Common myeloid progenitor, CD34-positive (primary cell): ENCODE measurements around the gene INSYN2B.

Experiments used
- CTCF ChIA-PET: fragments of 350-600 bp; sonication (Branson Sonifier 250); formaldehyde crosslinking; loops from one replicate; lab custom pipeline; 2021; ENCODE audit warnings: antibody characterized with exemption; lab: Charles Lee
- POLR2A ChIA-PET: fragments of 350-600 bp; sonication (Branson Sonifier 250); formaldehyde crosslinking; loops from one replicate; lab custom pipeline; 2021; ENCODE audit warnings: antibody characterized with exemption; lab: Charles Lee
- DNase-seq, 3 donors: peaks; one replicate each; pipeline versions ENCODE4 v3.0.0 to v3.0.0-alpha.2; 2013
- H3K27ac ChIP-seq, 2 experiments: 1 replicate in 1 of 2; 2 replicates in 1 of 2; pipeline ENCODE4 v1.7.0; 2013; ENCODE audit warnings: inconsistent platforms in 2 of 2, low read length in 2 of 2, mild to moderate bottlenecking in 2 of 2, low read depth in 1 of 2, moderate library complexity in 1 of 2; ENCODE audit not compliant: severe bottlenecking in 2 of 2, insufficient read depth in 1 of 2, poor library complexity in 1 of 2
- H3K27me3 ChIP-seq, 5 experiments: replicated peaks in 2 of 5; 1 replicate in 3 of 5; 2 replicates in 2 of 5; pipeline versions ENCODE4 v1.6.1 to v1.7.0; 2013; ENCODE audit warnings: low read length in 4 of 5, mild to moderate bottlenecking in 2 of 5, moderate library complexity in 2 of 5, inconsistent platforms in 1 of 5; ENCODE audit not compliant: insufficient read depth in 5 of 5, control insufficient read depth in 4 of 5
- H3K36me3 ChIP-seq, 4 experiments: 1 replicate in 2 of 4; 2 replicates in 2 of 4; pipeline versions ENCODE4 v1.6.1 to v1.7.0; 2013; ENCODE audit warnings: low read length in 3 of 4, control low read depth in 1 of 4, mild to moderate bottlenecking in 1 of 4; ENCODE audit not compliant: control insufficient read depth in 4 of 4, insufficient read depth in 4 of 4
- H3K4me1 ChIP-seq, 4 experiments: 1 replicate in 3 of 4; 2 replicates in 1 of 4; pipeline versions ENCODE4 v1.6.1 to v1.7.1; 2013; ENCODE audit warnings: low read length in 3 of 4, mild to moderate bottlenecking in 3 of 4, control low read depth in 1 of 4, inconsistent platforms in 1 of 4, moderate library complexity in 1 of 4; ENCODE audit not compliant: control insufficient read depth in 4 of 4, insufficient read depth in 4 of 4; ENCODE audit errors: control extremely low read depth in 1 of 4
- H3K4me3 ChIP-seq, 7 experiments: 1 replicate in 4 of 7; 2 replicates in 3 of 7; pipeline versions ENCODE4 v1.5.1 to v1.7.0; 2013; ENCODE audit warnings: mild to moderate bottlenecking in 7 of 7, low read length in 6 of 7, moderate library complexity in 6 of 7, inconsistent platforms in 2 of 7, low read depth in 2 of 7, control low read depth in 1 of 7; ENCODE audit not compliant: insufficient read depth in 4 of 7, control insufficient read depth in 1 of 7; ENCODE audit errors: extremely low read depth in 1 of 7
- H3K9me3 ChIP-seq, 5 experiments: 1 replicate in 4 of 5; 2 replicates in 1 of 5; pipeline versions ENCODE4 v1.6.1 to v1.7.1; 2013; ENCODE audit warnings: low read length in 4 of 5, mild to moderate bottlenecking in 2 of 5, inconsistent platforms in 1 of 5, low read depth in 1 of 5, moderate library complexity in 1 of 5; ENCODE audit not compliant: control insufficient read depth in 4 of 5, insufficient read depth in 2 of 5; ENCODE audit errors: control extremely low read depth in 1 of 5
- whole genome bisulfite sequencing: methylation state at CpG from one replicate; pipeline ENCODE4 v1.1.5; 2013; ENCODE audit not compliant: insufficient coverage; 5-methylcytosine and 5-hydroxymethylcytosine counted together

INSYN2B gene

DNA sequence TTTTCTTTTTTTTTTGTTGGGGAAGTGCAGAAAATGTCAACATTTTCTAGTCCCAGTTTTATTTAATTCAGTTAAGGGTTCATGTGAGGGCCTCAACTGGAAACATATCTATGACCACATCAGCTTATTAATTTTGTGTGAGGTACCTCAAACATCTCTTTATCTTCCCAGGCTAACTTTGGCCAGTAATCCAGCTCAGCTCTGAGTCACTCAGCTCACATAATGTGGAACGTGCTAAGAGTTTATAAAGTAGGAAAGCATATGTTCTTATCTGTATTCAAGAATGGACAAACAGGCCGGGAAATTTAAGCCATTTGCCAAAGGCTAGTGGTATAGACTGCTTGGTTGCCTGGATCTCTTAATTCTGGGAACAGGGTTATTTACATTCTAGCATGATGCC, 118.4 kb downstream of the INSYN2B start:
- H3K36me3 ChIP-seq: peaks cover 2 to 29% (median 7%) of the 10 kb centered on the region in 4 experiments
- POLR2A ChIA-PET: no interaction called here
- CTCF ChIA-PET: no interaction called here
- WGBS: no CpG with 5 or more reads among the region's 2 CpGs
- H3K9me3 ChIP-seq: no peaks in the 10 kb centered on the region
- no peak overlapping the region for H3K4me3 ChIP-seq
- H3K27me3 ChIP-seq: no peaks in the 10 kb centered on the region
- no peak overlapping the region for H3K27ac ChIP-seq
- DNase-seq: no peak
- H3K4me1 ChIP-seq: no peaks in the 10 kb centered on the region

DNA sequence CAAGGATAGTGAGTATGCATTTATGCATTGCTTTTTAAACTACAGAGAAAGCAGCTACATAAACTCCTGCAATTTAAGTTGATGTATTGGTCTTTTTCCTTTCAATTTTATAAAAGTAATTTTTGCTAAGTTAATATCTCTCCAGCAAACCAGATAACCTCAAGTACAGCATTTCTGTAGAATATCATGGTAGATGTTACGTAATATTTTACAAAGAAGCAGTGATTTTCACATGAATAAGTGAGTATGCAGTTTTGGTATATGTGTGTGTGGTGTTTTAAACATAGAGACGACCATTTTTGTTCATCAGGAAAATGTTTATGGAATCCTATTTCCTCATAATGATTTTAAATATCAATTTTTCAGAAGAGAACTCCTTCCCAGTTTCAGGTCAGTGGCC, 118.9 kb downstream of the INSYN2B start:
- Histone ChIP-seq H3K4me3 (no peak overlapping the region), H3K9me3 (no peaks in the 10 kb centered on the region), H3K4me1 (no peaks in the 10 kb centered on the region), H3K36me3 (peaks cover 4 to 30% (median 6%) of the 10 kb centered on the region in 4 experiments), H3K27me3 (no peaks in the 10 kb centered on the region), H3K27ac (no peak overlapping the region)
- POLR2A ChIA-PET: no interaction called here
- CTCF ChIA-PET: no interaction called here
- no CpG with 5 or more reads among the region's 2 CpGs for WGBS
- DNase-seq: no peak

DNA sequence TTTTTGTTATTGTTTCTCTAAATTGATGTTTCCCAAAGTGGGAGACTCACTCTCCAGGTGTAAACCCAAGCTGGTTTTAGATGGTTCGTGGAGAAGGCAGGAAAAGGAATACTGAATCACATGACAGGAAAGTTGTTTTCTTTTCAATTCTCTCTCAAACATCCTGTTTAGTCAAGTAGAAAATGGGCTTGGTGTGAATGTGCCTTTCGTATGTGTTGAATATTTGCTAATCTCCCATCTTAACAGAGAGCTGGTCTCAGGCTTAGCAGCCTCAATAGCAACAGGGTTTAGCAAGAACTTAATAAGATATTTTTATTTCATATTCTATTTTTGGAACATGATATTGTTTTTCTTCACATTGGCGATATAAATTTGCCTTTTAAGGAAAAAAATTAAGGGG, 119.7 kb downstream of the INSYN2B start:
- POLR2A ChIA-PET: no interaction called here

DNA sequence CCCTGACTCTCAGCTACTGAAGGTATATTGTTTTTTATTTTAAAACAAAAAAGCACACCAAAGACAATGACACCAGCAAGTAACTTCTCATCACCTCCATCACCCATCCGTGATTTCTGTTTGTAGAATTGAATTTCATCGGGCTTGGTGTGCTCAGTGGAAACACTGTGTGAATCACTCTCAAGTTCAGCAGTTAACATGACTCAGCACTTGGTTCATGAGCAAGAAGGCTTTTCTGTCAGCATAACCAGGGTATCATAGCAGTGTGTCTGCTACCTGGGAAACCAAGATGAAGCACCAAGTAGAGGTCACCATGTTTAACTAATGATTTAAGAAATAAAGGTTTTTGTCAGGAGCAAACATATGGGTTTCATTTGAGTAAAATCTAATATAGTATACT, 123.7 kb downstream of the INSYN2B start:
- Histone ChIP-seq H3K9me3 (peaks cover 0 to 11% (median 9%) of the 10 kb centered on the region in 5 experiments), H3K4me1 (no peaks in the 10 kb centered on the region), H3K27me3 (no peaks in the 10 kb centered on the region), H3K4me3 (no peak overlapping the region), H3K27ac (no peak overlapping the region), H3K36me3 (peaks cover 7 to 35% (median 25%) of the 10 kb centered on the region in 4 experiments)
- POLR2A ChIA-PET: no interaction called here
- DNase-seq: peak in 2 of 3 donors; percentile 37 to 53
- CTCF ChIA-PET: no interaction called here
- 100% methylated on average over 2 of the region's 2 CpGs for WGBS

More for the DNA sequence above, 119.7 kb downstream of the INSYN2B start:
- 46% methylated on average over 1 of the region's 3 CpGs for WGBS
- peak overlapping the region in 1 of 2 experiments; percentile 2 for H3K27ac ChIP-seq
- H3K4me3 ChIP-seq: no peak overlapping the region
- DNase-seq: no peak
- H3K27me3 ChIP-seq: no peaks in the 10 kb centered on the region
- CTCF ChIA-PET: no interaction called here
- H3K9me3 ChIP-seq: no peaks in the 10 kb centered on the region
- no peaks in the 10 kb centered on the region for H3K4me1 ChIP-seq
- peaks cover 4 to 34% (median 9%) of the 10 kb centered on the region in 4 experiments for H3K36me3 ChIP-seq

DNA sequence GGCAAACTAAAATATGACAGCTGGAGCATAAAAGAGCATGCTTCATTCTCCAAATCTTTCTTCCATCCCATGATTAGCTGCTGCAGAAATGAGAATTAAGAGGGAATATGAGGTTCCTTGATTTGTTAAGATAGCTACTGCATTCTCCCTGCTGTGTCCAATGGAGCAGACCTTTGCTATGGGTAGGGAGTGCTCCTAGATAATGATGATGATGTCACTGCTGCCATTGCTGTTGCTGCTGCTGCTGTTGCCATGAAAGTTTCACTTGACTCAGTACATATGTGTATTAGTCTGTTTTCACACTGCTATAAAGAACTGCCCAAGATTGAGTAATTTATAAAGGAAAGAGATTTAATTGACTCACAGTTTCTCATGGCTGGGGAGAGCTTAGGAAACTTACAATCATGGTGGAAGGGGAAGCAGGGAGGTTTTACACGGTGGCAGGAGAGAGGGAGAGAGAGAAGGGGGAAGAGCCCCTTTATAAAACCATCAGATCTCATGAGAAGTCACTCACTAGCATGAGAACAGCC, 128.9 kb downstream of the INSYN2B start:
- Histone ChIP-seq H3K27me3 (no peaks in the 10 kb centered on the region), H3K36me3 (peaks cover 23 to 72% (median 58%) of the 10 kb centered on the region in 4 experiments), H3K4me1 (no peaks in the 10 kb centered on the region), H3K27ac (no peak overlapping the region), H3K9me3 (peaks cover 6 to 30% (median 27%) of the 10 kb centered on the region in 5 experiments), H3K4me3 (no peak overlapping the region)
- DNase-seq: no peak
- WGBS: no CpG with 5 or more reads among the region's 1 CpG
- ChIA-PET POLR2A (no interaction called here), CTCF (no interaction called here)

DNA sequence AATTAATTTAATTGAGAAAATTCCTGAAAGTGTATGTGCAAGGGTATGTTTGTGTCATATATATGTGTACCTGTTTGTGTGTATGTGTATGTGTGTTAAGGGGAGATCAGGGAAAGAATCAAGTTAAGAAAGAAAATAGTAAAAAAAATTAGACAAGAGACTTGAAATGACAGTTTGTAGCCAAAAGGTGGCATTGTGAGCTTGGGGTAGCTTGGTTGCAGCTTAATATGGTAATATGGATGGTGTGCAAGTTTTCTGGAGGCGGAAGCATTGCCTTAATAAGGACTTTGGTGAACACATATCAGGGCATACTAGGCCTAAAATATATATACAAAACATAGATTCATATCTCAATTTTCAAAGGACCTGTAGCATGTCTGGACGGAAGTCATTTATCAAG, 129.9 kb downstream of the INSYN2B start:
- peak; percentile 10 to 57 (median 52) for DNase-seq
- no peaks in the 10 kb centered on the region for H3K4me1 ChIP-seq
- no peaks in the 10 kb centered on the region for H3K27me3 ChIP-seq
- peaks cover 23 to 71% (median 54%) of the 10 kb centered on the region in 4 experiments for H3K36me3 ChIP-seq
- no CpG with 5 or more reads among the region's 2 CpGs for WGBS
- peaks cover 6 to 30% (median 27%) of the 10 kb centered on the region in 5 experiments for H3K9me3 ChIP-seq
- ChIA-PET CTCF (interaction anchor here (1.4 kb wide), 1 partner anchor 14 kb away, joined by 3 read pairs; no protein-coding TSS in a partner anchor), POLR2A (no interaction called here)
- no peak overlapping the region for H3K27ac ChIP-seq
- H3K4me3 ChIP-seq: no peak overlapping the region

DNA sequence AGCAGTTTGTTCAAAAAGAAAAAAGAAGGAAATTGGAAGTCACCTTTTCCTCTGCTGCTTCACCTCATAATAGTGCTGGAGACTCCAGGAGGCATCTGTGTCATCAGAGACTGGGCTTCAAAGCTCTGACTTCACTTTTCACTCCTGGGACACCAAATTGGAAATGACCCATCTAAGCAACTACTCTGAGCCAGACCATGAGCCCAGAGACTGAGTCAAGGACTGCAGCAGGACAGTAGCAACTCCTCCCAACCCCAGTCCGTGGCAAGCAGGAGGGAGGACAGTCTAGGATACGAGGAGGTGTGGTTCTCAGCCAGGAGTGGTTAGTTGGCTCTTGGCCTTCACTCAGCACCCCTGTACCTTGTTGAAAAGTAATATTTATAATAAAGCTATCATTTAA, 131.5 kb downstream of the INSYN2B start:
- Histone ChIP-seq H3K27ac (no peak overlapping the region), H3K9me3 (peaks cover 6 to 30% (median 27%) of the 10 kb centered on the region in 5 experiments), H3K27me3 (no peaks in the 10 kb centered on the region), H3K4me3 (no peak overlapping the region), H3K36me3 (peaks cover 23 to 81% (median 57%) of the 10 kb centered on the region in 4 experiments), H3K4me1 (no peaks in the 10 kb centered on the region)
- 88% methylated on average over 1 of the region's 2 CpGs for WGBS
- no peak for DNase-seq
- CTCF ChIA-PET: no interaction called here
- POLR2A ChIA-PET: no interaction called here
